HepG2 (cell line): Measurements from ENCODE around the gene RABIF. TPM values are rescaled to one million over a fixed set of nuclear protein-coding genes. Genes with fewer than 3 reads are reported as not detected.

Experiments used
- AKNA ChIP-seq: sonication (generic); formaldehyde crosslinking; IDR thresholded peaks from 2 replicates; pipeline ENCODE4 v1.4.0; 2020; ENCODE audit warnings: missing genetic modification reagents, borderline replicate concordance
- ESRRA ChIP-seq: sonication (generic); formaldehyde crosslinking; IDR thresholded peaks from 2 replicates; pipeline ENCODE4 v1.5.1; 2020; ENCODE audit warnings: mild to moderate bottlenecking, low read depth, missing genetic modification reagents
- HOXD1 ChIP-seq: sonication (generic); formaldehyde crosslinking; IDR thresholded peaks from 2 replicates; pipeline ENCODE4 v1.5.0; 2020; ENCODE audit warnings: missing genetic modification reagents
- KLF6 ChIP-seq: IDR thresholded peaks from 2 replicates; pipeline ENCODE4 v1.8.0; 2016; ENCODE audit warnings: missing biosample characterization, missing genetic modification reagents
- NAIF1 ChIP-seq: sonication (generic); formaldehyde crosslinking; IDR thresholded peaks from 2 replicates; pipeline ENCODE4 v1.5.0; 2020; ENCODE audit warnings: mild to moderate bottlenecking, missing genetic modification reagents, borderline replicate concordance
- SP4 ChIP-seq: sonication (generic); formaldehyde crosslinking; IDR thresholded peaks from 2 replicates; pipeline ENCODE4 v1.8.1; 2023; ENCODE audit warnings: mild to moderate bottlenecking, missing genetic modification reagents
- SRSF1 ChIP-seq: fragments of 200-400 bp; formaldehyde crosslinking; optimal IDR thresholded peaks from 2 replicates; pipeline ENCODE3; 2017; ENCODE audit warnings: mild to moderate bottlenecking, low read depth, low read length, moderate library complexity
- ZNF329 ChIP-seq: sonication (generic); formaldehyde crosslinking; IDR thresholded peaks from 2 replicates; pipeline ENCODE4 v1.9.0; 2021; ENCODE audit warnings: low read depth, mild to moderate bottlenecking, missing genetic modification reagents
- ZNF646 ChIP-seq: sonication (generic); formaldehyde crosslinking; IDR thresholded peaks from 2 replicates; pipeline ENCODE4 v1.9.0; 2021; ENCODE audit warnings: mild to moderate bottlenecking, missing genetic modification reagents
- ZZZ3 ChIP-seq: sonication (generic); formaldehyde crosslinking; IDR thresholded peaks from 2 replicates; pipeline ENCODE4 v1.4.0; 2020; ENCODE audit warnings: missing genetic modification reagents, mild to moderate bottlenecking, borderline replicate concordance
- polyA plus RNA-seq, 8 experiments: library from polyadenylated mRNA; depleted of rRNA in 3 of 8; stranded (reverse) in 7 of 8; unstranded in 1 of 8; fragments of >200 nt; fragmentation: Illumina TruSeq in 4 of 8; extraction: Trizol in 4 of 8; gene quantifications; 2 replicates each; pipeline versions ENCODE4 v1.2.1 to v1.2.3, GENCODE V29; 2011 to 2016; ENCODE audit warnings: low read depth in 4 of 8, missing spikeins in 1 of 8, mixed read lengths in 1 of 8; ENCODE audit not compliant: insufficient read depth in 1 of 8
- total RNA-seq, 5 experiments: library from RNA; depleted of rRNA; stranded (reverse); fragments of >200 nt; fragmentation: Illumina TruSeq; extraction: Trizol; gene quantifications; 2 replicates each; pipeline ENCODE4 v1.2.3, GENCODE V29; 2016; ENCODE audit warnings: low read depth in 1 of 5
- TF ChIP-seq, protein P1 (sequence below): sonication (generic); formaldehyde crosslinking; IDR thresholded peaks from 2 replicates; pipeline ENCODE4 v1.8.0; 2022; ENCODE audit warnings: mild to moderate bottlenecking, missing genetic modification reagents

Gene RABIF
- total and polyA plus RNA-seq, 2 of the 13 experiments (the other 11 are each of a cell fraction or from before 2014, with no cell fraction given) = 7.6 to 8.3 TPM

DNA sequence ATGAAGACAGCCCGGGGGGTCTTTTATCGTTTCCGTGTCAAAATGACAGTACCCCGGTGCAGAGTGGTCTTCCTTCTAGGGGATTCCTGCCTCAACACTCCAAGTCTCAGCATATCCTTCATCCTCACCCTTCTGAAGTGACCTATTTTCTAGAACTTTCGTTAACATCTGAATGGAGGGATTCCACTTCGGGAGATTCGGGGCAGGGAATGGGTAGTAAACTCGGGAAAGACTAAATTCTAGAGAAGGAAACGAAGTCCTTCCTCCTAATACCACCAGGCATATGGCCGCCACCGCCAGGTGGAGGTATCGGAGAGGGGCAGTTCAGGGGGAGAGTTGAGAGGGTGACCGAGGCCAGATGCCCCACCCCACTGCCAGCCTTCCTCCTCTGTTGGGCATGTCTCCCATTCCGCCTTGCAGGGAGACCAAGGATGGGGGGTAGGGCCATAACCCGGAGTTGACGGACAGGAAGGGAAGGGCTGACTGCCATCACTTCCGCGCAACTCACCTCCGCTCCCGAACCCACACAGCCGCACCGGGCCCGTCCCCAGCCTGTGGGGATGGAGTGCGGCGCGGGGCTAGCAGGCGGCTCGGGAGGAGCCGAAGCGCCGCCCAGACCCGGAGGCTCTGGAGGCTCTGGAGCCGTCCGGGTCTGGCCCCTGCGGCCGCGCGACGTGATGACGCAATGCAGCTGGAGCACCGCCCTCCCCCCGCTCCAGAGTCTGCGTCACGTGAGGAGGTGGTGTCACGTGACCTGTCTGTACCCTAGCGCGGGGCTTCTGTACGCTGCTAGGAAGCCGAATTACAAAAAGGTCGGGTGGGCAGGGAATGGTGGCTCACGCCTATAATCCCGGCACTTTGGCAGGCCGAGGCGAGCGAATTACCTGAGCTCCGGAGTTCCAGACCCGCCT is 37.9 kb upstream of the RABIF start, which contains the start of gene KLHL12 (continued):
- TF ChIP-seq SRSF1 (peak; percentile 31), AKNA (CRISPR knock-in tag) (no peak), NAIF1 (CRISPR knock-in tag) (no peak), ZNF329 (CRISPR knock-in tag) (peak; percentile 68; the same call in 1 of the 2 replicates), KLF6 (CRISPR knock-in tag) (peak; percentile 84; the same call in 1 of the 2 replicates), SP4 (CRISPR knock-in tag) (peak; percentile 83; the same call in 1 of the 2 replicates), ZNF646 (CRISPR knock-in tag) (no peak), HOXD1 (CRISPR knock-in tag) (peak; percentile 92), ESRRA (no peak), ZZZ3 (CRISPR knock-in tag) (peak; percentile 70; the same call in 1 of the 2 replicates)
- TF ChIP-seq, protein P1, sequence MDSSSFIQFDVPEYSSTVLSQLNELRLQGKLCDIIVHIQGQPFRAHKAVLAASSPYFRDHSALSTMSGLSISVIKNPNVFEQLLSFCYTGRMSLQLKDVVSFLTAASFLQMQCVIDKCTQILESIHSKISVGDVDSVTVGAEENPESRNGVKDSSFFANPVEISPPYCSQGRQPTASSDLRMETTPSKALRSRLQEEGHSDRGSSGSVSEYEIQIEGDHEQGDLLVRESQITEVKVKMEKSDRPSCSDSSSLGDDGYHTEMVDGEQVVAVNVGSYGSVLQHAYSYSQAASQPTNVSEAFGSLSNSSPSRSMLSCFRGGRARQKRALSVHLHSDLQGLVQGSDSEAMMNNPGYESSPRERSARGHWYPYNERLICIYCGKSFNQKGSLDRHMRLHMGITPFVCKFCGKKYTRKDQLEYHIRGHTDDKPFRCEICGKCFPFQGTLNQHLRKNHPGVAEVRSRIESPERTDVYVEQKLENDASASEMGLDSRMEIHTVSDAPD (CRISPR knock-in tag) = 0 out of 2 replicates have a peak, but pooled peaks have one; percentile 52
